ENCODE results near the gene TPK1. TPM values are rescaled to one million over a fixed set of nuclear protein-coding genes. Genes with fewer than 3 reads are reported as not detected.

TPK1 gene
- total RNA-seq, 1 experiment from 2014 or later: 3.1 TPM

DNA sequence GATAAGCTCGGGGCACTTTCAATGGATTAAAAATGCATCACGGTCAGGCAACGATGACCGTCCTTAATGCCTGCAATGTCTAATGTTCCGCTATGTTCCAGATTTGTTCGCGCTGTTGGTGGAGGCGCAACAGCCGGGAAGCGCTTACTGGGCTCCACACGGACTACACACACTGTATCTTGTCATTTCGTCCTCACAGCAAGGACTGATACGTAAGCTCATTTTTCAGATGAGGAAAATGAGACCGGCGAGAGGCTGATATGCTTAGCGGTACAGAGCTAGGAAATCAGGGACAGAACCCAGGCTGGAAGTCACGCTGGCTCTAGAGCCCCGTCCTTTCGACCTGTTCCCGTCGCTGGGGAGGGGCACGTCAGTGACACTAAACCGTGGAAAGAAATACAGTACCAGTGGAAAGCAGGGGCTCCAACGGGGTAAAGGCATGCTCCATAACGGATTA is 670 bp downstream of the TPK1 start:
- Histone ChIP-seq H3K4me2 (ENCODE audit: insufficient read depth, insufficient read length, low read length) (peak overlapping the region; percentile 92), H4K20me1 (ENCODE audit: control insufficient read depth, insufficient read depth, insufficient read length) (no peaks in the 10 kb centered on the region), H3K56ac (ENCODE audit: insufficient read length, low read depth, low read length) (no peak overlapping the region), H3K9me3 (ENCODE audit: control insufficient read depth, low read depth, low read length) (no peaks in the 10 kb centered on the region), H3K27ac (ENCODE audit: insufficient read length, low read depth, low read length) (no peak overlapping the region), H3K9ac (ENCODE audit: extremely low read depth, insufficient read length, low read length) (peak overlapping the region; percentile 60), H4K5ac (ENCODE audit: insufficient read length, low read depth, low read length) (no peak overlapping the region), H2BK5ac (ENCODE audit: insufficient read length, low read length) (no peak overlapping the region), H3K23me2 (ENCODE audit: insufficient read length, low read depth, low read length, poor library complexity, severe bottlenecking) (peaks cover 7% of the 10 kb centered on the region), H2BK15ac (ENCODE audit: low read depth, low read length) (no peak overlapping the region), H4K8ac (replicated peaks; ENCODE audit: insufficient read length, low read depth, low read length) (no peak overlapping the region), H4K91ac (ENCODE audit: insufficient read length, low read depth, low read length) (no peak overlapping the region), H2AFZ (ENCODE audit: low read length) (peak overlapping the region; percentile 81), H2BK120ac (ENCODE audit: low read depth, low read length, poor library complexity, severe bottlenecking) (no peak overlapping the region), H3K79me1 (ENCODE audit: insufficient read depth, low read depth, low read length, poor library complexity, severe bottlenecking) (no peaks in the 10 kb centered on the region), H3K4me1 (ENCODE audit: insufficient read depth, low read length) (no peaks in the 10 kb centered on the region), H2AK5ac (ENCODE audit: insufficient read length, low read length) (no peak overlapping the region), H3K18ac (ENCODE audit: insufficient read length, low read depth, low read length) (no peak overlapping the region), H2BK20ac (ENCODE audit: low read depth, low read length, poor library complexity, severe bottlenecking) (no peak overlapping the region), H3T11ph (ENCODE audit: low read length) (no peak overlapping the region), H3K14ac (ENCODE audit: insufficient read depth, low read length) (no peak overlapping the region; the same call in 1 of the 2 replicates), H3K4ac (ENCODE audit: low read depth, low read length) (no peak overlapping the region), H3K79me2 (ENCODE audit: insufficient read depth, low read length) (no peaks in the 10 kb centered on the region), H2BK12ac (ENCODE audit: insufficient read length, low read depth, low read length) (no peak overlapping the region), H3K27me3 (ENCODE audit: insufficient read depth, low read length) (no peaks in the 10 kb centered on the region), H3K23ac (ENCODE audit: insufficient read length, low read depth, low read length) (no peak overlapping the region)
- Mint-ChIP-seq H3K4me3 (peak overlapping the region; percentile 84 to 98), H3K4me1 (peaks cover 3 to 6% of the 10 kb centered on the region in 2 experiments; a peak in 2 of 4 replicates), H3K27me3 (ENCODE audit: low read depth) (peaks cover 6% of the 10 kb centered on the region), H3K9me3 (peaks cover 0 to 16% of the 10 kb centered on the region in 2 experiments; a peak in 1 of 5 replicates), H3K27ac (peak overlapping the region; percentile 57 to 93 (median 76); a peak in 4 of 7 replicates), H3K36me3 (ENCODE audit: insufficient read depth in 1 of 3, low read depth in 3 of 3) (peaks cover 0 to 14% (median 3%) of the 10 kb centered on the region in 3 experiments; a peak in 3 of 7 replicates)
- no CpG with 5 or more reads among the region's 25 CpGs for WGBS (ENCODE audit: extremely low coverage, insufficient read length, low lambda C conversion rate)
- TF ChIP-seq, protein P1, sequence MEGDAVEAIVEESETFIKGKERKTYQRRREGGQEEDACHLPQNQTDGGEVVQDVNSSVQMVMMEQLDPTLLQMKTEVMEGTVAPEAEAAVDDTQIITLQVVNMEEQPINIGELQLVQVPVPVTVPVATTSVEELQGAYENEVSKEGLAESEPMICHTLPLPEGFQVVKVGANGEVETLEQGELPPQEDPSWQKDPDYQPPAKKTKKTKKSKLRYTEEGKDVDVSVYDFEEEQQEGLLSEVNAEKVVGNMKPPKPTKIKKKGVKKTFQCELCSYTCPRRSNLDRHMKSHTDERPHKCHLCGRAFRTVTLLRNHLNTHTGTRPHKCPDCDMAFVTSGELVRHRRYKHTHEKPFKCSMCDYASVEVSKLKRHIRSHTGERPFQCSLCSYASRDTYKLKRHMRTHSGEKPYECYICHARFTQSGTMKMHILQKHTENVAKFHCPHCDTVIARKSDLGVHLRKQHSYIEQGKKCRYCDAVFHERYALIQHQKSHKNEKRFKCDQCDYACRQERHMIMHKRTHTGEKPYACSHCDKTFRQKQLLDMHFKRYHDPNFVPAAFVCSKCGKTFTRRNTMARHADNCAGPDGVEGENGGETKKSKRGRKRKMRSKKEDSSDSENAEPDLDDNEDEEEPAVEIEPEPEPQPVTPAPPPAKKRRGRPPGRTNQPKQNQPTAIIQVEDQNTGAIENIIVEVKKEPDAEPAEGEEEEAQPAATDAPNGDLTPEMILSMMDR (conservative IDR thresholded peaks at IDR 0.05): no peak
- peak; percentile 46 for DNase-seq

All from H9 (cell line).